ENCODE results near the gene CNPY3. TPM values are rescaled to one million over a fixed set of nuclear protein-coding genes. Genes with fewer than 3 reads are reported as not detected.
A peak's percentile ranks its signal among the peaks of the same experiment; 100 is the strongest.

The CNPY3 gene
- total and polyA plus RNA-seq, 2 of the 13 experiments (the other 11 are each of a cell fraction or from before 2014, with no cell fraction given) = 42.3 to 60.2 TPM

DNA sequence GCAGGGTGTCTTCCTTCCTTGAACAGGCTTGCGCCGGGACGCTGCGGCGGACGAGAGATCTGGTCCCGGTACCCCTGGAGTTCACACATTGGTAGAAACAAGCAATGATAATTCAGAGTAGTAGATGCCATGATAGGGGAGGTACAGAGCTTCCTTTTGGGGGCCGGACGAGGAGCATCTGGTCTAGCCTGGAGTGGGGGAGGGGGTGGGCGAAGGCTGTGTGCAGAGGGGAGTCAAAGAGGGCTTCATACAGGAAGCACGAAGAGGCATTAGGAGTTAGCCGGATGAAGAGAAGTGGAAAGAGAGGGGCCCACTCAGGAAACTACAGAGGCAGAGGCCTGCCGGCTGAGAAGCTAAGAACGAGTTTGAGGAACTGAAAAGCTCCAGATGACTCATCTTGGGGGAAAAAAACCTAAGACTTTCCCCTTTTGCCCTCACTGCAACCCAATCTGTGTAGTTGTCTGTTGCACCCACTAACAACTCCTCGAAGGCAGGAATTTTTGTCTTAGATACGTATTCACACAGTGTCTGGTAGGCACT is 611 bp downstream of the CNPY3 start (continued):
- TF ChIP-seq SIN3A (IDR thresholded peaks at IDR 0.05; ENCODE audit: borderline replicate concordance, low read depth, low read length) (0 out of 2 replicates have a peak, but pooled peaks have one; percentile 10), ZFP37 (CRISPR knock-in tag; IDR thresholded peaks at IDR 0.05; ENCODE audit: borderline replicate concordance) (no peak), FOSL2 (CRISPR knock-in tag; IDR thresholded peaks at IDR 0.05) (peak; percentile 57), ZSCAN25 (CRISPR knock-in tag; IDR thresholded peaks at IDR 0.05) (peak; percentile 93; the same call in 1 of the 2 replicates), NR1H2 (CRISPR knock-in tag; IDR thresholded peaks at IDR 0.05; ENCODE audit: borderline replicate concordance, low read depth) (no peak), ZFP36L2 (CRISPR knock-in tag; IDR thresholded peaks at IDR 0.05) (no peak), ZNF124 (CRISPR knock-in tag; IDR thresholded peaks at IDR 0.05) (no peak), ZNF3 (CRISPR knock-in tag; IDR thresholded peaks at IDR 0.05) (0 out of 2 replicates have a peak, but pooled peaks have one; percentile 15), LCORL (IDR thresholded peaks at IDR 0.05) (no peak), LCORL (CRISPR knock-in tag; IDR thresholded peaks at IDR 0.05) (peak; percentile 6; the same call in 1 of the 2 replicates), ZFP1 (CRISPR knock-in tag; IDR thresholded peaks at IDR 0.05) (0 out of 2 replicates have a peak, but pooled peaks have one; percentile 2), ZNF709 (CRISPR knock-in tag; IDR thresholded peaks at IDR 0.05) (0 out of 2 replicates have a peak, but pooled peaks have one; percentile 11), MAFG (CRISPR knock-in tag; IDR thresholded peaks at IDR 0.05) (no peak), NR2F6 (IDR thresholded peaks at IDR 0.05) (peak; percentile 10; the same call in 1 of the 2 replicates), NR2F6 (CRISPR knock-in tag; IDR thresholded peaks at IDR 0.05) (no peak), MEIS2 (CRISPR knock-in tag; IDR thresholded peaks at IDR 0.05) (no peak), CEBPB (IDR thresholded peaks at IDR 0.05; ENCODE audit: borderline replicate concordance, low read depth, low read length) (no peak), SMAD9 (CRISPR knock-in tag; IDR thresholded peaks at IDR 0.05) (0 out of 2 replicates have a peak, but pooled peaks have one; percentile 22), ASH2L (IDR thresholded peaks at IDR 0.05; ENCODE audit: insufficient read length, low read depth, low read length) (peak; percentile 91)
- TF ChIP-seq, protein P1, sequence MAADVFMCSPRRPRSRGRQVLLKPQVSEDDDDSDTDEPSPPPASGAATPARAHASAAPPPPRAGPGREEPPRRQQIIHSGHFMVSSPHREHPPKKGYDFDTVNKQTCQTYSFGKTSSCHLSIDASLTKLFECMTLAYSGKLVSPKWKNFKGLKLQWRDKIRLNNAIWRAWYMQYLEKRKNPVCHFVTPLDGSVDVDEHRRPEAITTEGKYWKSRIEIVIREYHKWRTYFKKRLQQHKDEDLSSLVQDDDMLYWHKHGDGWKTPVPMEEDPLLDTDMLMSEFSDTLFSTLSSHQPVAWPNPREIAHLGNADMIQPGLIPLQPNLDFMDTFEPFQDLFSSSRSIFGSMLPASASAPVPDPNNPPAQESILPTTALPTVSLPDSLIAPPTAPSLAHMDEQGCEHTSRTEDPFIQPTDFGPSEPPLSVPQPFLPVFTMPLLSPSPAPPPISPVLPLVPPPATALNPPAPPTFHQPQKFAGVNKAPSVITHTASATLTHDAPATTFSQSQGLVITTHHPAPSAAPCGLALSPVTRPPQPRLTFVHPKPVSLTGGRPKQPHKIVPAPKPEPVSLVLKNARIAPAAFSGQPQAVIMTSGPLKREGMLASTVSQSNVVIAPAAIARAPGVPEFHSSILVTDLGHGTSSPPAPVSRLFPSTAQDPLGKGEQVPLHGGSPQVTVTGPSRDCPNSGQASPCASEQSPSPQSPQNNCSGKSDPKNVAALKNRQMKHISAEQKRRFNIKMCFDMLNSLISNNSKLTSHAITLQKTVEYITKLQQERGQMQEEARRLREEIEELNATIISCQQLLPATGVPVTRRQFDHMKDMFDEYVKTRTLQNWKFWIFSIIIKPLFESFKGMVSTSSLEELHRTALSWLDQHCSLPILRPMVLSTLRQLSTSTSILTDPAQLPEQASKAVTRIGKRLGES (CRISPR knock-in tag; IDR thresholded peaks at IDR 0.05; ENCODE audit: borderline replicate concordance) = no peak
- TF ChIP-seq, protein P2, sequence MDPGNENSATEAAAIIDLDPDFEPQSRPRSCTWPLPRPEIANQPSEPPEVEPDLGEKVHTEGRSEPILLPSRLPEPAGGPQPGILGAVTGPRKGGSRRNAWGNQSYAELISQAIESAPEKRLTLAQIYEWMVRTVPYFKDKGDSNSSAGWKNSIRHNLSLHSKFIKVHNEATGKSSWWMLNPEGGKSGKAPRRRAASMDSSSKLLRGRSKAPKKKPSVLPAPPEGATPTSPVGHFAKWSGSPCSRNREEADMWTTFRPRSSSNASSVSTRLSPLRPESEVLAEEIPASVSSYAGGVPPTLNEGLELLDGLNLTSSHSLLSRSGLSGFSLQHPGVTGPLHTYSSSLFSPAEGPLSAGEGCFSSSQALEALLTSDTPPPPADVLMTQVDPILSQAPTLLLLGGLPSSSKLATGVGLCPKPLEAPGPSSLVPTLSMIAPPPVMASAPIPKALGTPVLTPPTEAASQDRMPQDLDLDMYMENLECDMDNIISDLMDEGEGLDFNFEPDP (CRISPR knock-in tag; conservative IDR thresholded peaks at IDR 0.05) = 0 out of 2 replicates have a peak, but pooled peaks have one; percentile 24
